ENCODE measurements around the gene OPCML.

The OPCML gene

DNA sequence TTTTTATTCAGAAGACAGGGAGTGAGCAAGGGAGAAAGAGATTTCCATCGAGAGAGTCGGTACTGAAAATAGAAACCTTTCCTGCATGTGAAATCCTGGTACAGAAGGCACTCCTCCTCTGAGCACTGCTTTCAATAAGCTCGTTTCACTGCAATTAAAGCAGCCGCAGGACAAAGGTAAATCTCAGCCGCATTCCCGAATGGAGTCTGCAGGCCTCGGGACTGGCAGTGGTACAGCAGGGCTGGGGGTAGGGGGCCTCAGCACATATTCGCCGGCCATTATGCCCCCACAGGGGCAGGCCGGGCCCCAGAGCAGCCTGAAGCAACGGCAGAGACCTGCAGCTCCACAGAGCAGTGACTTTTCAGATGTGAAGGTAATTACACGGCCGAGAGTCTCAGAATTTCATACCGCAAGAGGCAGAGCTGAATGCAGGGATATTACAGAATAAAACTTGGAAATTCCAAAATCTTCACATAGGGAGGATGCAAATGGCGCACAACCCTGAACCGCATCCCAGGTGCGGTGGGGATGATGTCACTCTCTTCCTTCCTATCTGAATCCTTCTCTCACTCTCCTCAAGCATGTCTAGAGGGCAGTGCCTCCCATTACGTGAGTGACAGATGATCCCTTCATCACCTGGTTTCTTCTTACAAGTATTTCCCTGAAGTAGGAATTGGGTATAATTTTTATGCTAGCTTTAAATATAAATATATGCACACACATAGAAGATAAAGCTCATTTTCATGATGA is 622.1 kb downstream of the OPCML start:
- no peak for DNase-seq

GRCh38 chr11:132909021-132909606 is 623.2 kb downstream of the OPCML start:
- no peak for DNase-seq

GRCh38 chr11:132908414-132908810 is 623.9 kb downstream of the OPCML start:
- DNase-seq, result no peak

DNA sequence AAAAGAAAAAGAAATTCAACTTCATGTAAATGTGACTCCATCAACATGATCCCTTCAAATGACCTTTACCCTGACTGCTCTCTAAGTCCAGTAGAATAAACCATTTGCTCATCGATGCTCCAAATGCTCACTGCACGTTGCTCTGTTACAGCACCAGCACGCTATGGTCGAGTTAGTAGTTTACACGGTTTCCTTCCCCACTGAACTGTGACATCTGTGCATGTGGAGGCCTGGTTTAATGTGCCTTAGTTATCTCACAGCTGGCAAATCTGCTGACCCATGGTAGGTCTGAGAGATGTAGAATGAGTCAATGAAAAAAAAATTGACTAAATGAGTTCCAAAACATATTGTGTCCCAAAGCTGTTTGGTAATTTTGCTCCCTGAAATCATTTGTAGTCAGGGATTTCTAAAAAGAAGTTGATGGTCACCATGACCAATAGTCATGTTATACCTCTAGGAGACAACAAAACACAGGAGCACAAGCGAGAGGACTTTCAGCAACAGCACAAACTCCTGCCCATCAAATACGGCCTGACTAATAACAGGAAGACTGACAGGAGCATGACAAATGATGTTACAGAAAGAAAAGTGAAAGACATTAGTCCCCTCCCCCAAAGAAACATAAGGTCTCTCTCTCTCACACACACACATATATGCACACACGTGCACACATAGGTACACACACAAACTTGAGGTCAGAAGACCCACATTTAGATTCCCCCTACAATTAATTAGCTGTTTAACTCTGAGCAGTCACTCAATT is 624.5 kb downstream of the OPCML start:
- DNase-seq, result no peak

- peak; percentile 63 for DNase-seq
Observed at GRCh38 chr11:132904607-132905006, 627.7 kb downstream of the OPCML start.

- DNase-seq, result no peak
Observed at GRCh38 chr11:132904091-132904490, 628.2 kb downstream of the OPCML start.

GRCh38 chr11:132901638-132902471 is 630.4 kb downstream of the OPCML start:
- no peak for DNase-seq

- no peak for DNase-seq
Observed at GRCh38 chr11:132898676-132899075, 633.6 kb downstream of the OPCML start.

GRCh38 chr11:132898021-132898420 is 634.3 kb downstream of the OPCML start:
- DNase-seq, result peak; percentile 56

DNA sequence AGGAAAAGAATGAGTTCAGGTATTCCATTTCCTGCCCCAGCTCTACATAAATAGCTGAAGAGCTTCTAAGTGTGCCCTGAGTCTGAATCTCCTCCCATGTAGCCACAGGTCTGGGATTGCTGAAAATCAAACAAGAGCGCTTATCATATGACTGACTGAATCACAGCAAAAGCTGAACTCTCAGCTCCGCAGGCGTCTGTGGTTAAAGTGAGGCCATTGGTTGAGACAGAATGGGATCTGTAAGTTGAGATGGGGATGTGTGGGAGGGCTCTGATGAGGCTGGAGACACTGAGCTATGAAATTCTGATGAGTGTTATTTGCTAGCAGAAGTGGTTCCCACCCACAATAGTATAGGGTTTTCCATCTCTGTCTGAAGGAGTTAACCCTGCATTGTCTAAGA is 637.0 kb downstream of the OPCML start:
- DNase-seq, result no peak

DNA sequence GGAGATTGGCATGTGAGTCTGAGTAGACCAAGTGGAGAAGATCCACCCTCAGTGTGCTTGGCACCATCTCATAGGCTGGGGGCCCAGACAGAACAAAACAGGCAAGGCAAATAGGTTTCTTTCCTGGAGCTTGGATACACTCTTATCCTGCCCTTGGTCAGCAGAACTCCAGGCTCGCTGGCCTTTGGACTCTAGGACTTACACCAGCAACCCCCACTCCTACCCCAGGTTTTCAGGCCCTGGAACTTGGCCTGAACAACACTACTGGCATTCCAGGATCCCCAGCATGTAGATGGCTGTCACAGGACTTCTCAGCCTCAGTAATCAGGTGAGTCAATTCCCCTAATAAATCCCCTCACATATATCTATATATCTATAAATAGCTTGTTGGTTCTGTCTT is 637.7 kb downstream of the OPCML start:
- DNase-seq, result no peak

- no peak for DNase-seq
Observed at GRCh38 chr11:132892876-132893275, 639.4 kb downstream of the OPCML start.

GRCh38 chr11:132888226-132888625 is 644.1 kb downstream of the OPCML start:
- no peak for DNase-seq

DNA sequence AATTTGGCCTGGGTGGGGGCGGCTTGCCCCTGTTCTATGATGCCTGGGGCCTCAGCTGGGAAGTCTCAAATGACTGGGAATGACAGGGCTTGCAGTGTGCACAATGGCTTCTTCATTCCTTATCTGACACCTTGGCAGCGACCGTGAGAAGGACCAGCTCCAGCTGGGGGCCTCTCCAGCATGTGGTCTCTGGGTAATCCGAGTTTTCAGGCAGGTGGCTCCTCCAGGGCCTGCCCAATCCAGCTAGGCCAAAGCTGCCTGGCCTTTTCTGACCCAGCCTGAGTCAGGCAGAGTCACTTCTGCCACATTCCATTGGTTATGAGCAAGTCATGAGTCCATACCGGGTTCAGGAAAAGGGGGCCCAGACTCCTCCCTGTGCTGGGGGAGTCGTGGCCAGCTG is 646.0 kb downstream of the OPCML start:
- DNase-seq, result no peak

DNA sequence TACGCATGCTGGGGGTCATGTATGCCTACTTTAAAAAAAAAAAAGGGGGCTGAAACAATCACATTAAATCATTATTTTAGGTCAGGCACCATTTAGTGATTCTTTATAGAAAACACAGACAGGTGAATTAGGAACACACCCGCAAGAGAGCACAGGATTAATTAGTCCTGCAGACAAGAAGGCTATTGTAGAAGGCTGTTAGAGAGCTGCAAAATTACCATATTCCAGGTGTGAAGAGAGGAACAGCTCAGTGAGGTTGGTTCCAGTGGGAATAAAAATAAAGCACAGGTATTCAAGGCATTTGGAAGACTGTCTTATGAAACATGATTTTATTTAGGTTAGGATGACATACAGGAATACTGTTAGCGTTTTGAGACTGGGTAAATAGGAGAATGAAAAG is 649.1 kb downstream of the OPCML start:
- no peak for DNase-seq

DNA sequence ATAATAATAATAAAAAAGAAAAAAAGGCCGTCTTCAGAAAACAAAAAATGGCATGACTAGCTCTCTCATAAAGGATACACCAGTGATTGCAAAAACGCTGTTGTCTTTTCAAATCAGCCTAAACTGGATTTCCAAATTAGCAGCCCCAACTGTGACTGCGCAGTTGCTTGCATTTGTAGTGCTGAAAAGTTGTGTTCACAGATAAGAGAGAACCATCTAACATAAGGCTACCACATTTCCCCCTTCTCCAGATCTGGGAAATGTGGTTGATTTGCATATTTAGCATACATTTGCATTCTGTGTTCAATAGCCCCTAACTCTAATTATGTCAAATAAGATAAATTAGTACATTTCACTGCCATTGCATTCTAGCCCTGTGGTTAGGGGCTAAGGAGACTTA is 650.7 kb downstream of the OPCML start:
- DNase-seq, result no peak

GRCh38 chr11:132878111-132878510 is 654.2 kb downstream of the OPCML start:
- no peak for DNase-seq

DNA sequence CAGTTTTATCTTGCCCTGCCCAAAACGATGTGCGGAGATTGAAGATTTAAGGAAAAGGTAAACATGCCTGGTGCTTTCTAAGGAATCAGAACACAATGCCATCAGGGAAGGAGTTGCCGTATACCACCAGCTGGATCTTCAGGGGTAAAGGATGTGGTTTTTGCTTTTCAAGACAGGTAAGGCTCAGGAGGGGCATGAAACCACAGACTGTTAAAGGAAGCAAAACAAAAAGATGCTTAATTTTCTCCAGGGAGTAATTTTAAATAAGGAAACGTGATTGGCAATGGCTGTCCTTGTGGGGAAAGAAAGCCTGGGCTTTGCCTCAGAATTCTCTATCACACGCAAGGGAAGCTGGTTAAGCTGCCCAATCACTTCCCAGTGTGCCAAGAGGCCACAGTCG is 655.6 kb downstream of the OPCML start:
- DNase-seq, result no peak

DNA sequence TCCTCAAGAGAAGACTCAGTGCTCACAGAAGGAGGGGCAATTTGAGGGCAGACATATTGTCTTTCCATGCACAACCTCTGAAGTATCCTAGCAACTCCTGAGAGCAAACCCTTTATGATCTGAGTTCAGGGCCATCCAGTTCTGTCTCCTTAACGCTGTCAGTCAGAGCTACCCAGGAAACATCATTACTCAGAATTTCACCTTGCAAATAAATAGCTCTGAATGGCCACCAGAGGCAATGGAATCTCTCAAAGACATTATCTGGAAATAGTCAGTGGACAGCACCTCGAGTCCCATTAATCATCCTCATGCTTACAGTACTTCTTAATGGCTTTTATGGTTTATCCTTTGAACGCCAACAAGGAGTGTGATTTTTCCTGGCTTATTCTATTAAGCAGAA is 656.1 kb downstream of the OPCML start:
- DNase-seq, result no peak

DNA sequence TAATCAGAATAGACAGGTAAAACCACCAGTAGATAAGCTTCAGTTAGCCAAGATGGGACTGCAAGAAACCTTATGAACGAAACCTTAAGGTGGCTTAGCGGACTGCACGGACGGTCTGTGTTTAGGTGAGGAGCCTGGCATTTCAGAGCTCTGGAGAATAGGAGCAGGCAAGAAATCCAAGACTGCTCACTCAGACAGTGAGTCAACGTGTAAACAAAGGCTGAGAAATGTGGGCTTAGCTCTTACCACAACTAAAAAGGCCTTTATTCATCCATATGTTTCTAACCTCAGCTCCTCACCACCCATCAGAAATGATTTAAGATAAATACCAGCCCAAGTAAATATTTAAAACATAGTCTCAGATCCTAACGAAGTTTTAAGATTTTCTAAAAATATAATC is 657.7 kb downstream of the OPCML start:
- DNase-seq, result no peak

DNA sequence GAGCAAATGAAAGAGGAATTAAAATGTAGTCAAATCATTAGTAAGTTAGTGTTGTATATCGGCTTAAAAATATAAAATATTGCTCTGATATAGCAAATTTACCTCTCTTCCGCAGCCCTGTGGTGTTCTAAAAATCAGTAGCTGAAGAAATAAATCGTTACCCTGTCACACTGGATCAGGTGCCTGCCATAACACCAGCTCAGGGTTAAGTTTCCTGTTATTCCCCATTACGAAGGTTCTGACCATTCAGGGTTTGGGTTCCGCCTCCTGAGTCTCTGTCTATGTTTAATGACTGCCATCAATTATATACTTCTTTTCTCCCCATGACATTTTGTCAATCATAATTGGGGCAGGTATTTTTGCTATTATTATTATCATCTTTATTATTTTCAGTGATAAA is 658.5 kb downstream of the OPCML start:
- DNase-seq, result no peak

- DNase-seq, result no peak
Observed at GRCh38 chr11:132872211-132872610, 660.1 kb downstream of the OPCML start.
